Subcutaneous adipose tissue (tissue), 4 donors: Measurements from ENCODE around the gene PROB1. TPM values are rescaled to one million over a fixed set of nuclear protein-coding genes. Genes with fewer than 3 reads are reported as not detected.

Experiments used
- total RNA-seq, 4 donors: library from RNA; depleted of rRNA; stranded (reverse); fragments of >200 nt; gene quantifications; one replicate each; pipeline ENCODE4 v1.1.0, GENCODE V29; 2016
- TF ChIP-seq, protein P1 (sequence below): fragments of 450-650 bp; IDR thresholded peaks from one replicate; pipeline ENCODE4 v1.5.1; 2016; ENCODE audit warnings: low read depth, mild to moderate bottlenecking, control low read depth, antibody characterized with exemption, moderate library complexity

Gene PROB1
- total RNA-seq, 4 donors from 2014 or later: 0.16 to 0.75 (median 0.28) TPM

DNA sequence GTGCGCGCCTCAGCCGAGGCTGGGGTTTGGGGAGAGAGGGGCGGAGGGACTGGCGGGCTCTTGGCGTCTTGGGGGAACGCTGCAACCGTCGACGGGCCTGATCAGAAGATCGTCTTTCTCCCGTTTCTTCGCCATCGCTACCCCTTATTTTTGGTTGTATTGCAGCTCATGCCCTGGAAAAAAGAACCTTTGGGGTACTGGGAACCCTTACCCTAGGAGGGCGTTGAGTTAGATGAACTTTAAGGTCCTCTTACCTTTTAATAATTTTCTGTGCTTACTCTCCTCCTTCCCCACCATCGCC, 52.5 kb downstream of the PROB1 start:
- TF ChIP-seq, protein P1, sequence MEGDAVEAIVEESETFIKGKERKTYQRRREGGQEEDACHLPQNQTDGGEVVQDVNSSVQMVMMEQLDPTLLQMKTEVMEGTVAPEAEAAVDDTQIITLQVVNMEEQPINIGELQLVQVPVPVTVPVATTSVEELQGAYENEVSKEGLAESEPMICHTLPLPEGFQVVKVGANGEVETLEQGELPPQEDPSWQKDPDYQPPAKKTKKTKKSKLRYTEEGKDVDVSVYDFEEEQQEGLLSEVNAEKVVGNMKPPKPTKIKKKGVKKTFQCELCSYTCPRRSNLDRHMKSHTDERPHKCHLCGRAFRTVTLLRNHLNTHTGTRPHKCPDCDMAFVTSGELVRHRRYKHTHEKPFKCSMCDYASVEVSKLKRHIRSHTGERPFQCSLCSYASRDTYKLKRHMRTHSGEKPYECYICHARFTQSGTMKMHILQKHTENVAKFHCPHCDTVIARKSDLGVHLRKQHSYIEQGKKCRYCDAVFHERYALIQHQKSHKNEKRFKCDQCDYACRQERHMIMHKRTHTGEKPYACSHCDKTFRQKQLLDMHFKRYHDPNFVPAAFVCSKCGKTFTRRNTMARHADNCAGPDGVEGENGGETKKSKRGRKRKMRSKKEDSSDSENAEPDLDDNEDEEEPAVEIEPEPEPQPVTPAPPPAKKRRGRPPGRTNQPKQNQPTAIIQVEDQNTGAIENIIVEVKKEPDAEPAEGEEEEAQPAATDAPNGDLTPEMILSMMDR: no peak

DNA sequence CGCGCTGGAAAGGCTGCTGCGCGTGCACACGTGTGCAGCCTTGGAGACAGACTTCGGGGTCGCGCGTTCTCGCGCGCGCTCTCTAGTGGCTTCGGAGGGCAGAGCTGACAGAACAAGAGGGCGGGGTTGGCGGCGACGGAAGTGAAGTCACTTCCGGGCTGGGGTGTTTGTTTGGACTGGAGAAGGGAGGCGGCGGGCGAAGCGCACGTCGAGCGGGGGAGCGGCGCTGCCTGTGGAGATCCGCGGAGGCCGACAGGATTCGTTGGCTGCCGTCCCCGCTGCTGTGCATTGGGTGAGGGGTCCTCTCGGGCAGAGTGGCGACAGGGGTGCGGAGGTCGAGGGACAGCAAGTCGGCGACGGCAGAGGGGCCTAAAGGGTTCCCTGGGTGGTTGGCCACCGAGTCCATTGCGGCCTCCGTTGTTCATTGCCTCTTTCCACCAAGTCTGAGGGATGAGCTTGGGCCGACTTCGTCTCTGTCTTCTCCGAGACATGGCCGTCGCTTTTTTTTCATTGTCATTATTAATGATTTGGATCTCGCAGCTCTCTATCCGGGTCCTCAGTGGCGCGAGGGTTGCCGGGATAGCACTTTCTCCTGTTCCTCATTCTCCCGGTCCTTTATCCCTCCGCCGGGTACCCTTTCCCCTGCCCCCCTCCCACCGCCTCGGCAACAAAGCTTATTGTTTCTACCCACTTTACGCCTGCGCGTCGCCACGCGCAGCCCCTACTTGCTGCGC, 53.0 kb downstream of the PROB1 start, which contains the start of gene PAIP2:
Gene PAIP2 (plus strand): TSS at position 166 of the 734 bp plus-strand sequence. CDS start 21,931 bp downstream, outside the sequence.
- TF ChIP-seq, protein P1: no peak

DNA sequence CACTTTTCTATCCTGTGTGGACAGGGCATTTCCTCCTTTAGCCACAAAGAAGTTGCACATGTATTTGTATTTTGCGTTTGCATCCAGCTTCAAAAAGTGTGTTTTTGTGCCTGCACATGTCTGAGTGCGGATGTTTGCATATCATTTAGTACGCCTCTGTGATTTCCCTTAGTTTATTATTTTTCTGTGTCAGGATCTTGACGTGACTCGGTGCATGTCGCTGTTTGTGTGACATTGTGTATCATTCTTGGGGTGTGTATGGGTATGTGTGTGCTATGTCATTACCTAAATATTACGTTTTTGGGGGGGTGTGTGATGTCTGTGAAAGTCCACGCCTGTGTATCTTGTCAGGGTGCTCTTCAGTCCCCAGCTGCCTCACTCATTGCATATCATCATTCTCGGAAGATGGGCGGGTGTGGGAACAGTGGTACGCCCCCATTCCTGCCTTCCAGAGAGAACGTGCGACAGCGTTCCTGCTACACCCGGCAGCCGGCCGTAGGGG, 53.7 kb downstream of the PROB1 start:
- TF ChIP-seq, protein P1: no peak

Other genes starting within 250 kb of the PROB1 start
- 10 to 100 TPM; 29.7 to 52.9 (median 44.8) TPM for gene SIL1, start 196.7 kb downstream of the PROB1 start, total RNA-seq
- 100 to 1,000 TPM; 220 to 244 (median 234) TPM for gene MATR3, start 101.4 kb downstream of the PROB1 start, total RNA-seq
- 100 to 1,000 TPM in 1 of 4 donors, 10 to 100 TPM in 3; 84.3 to 124 (median 87.2) TPM for gene PAIP2, start 53.2 kb downstream of the PROB1 start, total RNA-seq
- gene SLC23A1, start 11.8 kb downstream of the PROB1 start, total RNA-seq: not detected
- gene MZB1, start 5.2 kb downstream of the PROB1 start, total RNA-seq: 1 to 10 TPM in 1 of 4 donors, not detected in 3; 2.1 TPM
- 1 to 10 TPM in 1 of 4 donors, under 1 TPM in 1, not detected in 2; 0.85 to 2.2 TPM for gene SPATA24, start 9.0 kb upstream of the PROB1 start, total RNA-seq
- gene DNAJC18, start 44.4 kb upstream of the PROB1 start, total RNA-seq: 1 to 10 TPM; 3.8 to 9.0 (median 4.4) TPM
- gene ECSCR, start 67.6 kb upstream of the PROB1 start, total RNA-seq: 10 to 100 TPM; 10.0 to 25.4 (median 19.0) TPM
- not detected for gene SMIM33, start 75.9 kb upstream of the PROB1 start, total RNA-seq
- gene STING1, start 87.7 kb upstream of the PROB1 start, total RNA-seq: 10 to 100 TPM; 17.6 to 42.8 (median 31.8) TPM
- gene UBE2D2, start 166.2 kb upstream of the PROB1 start, total RNA-seq: 10 to 100 TPM; 55.9 to 63.7 (median 58.5) TPM